Vagina (tissue), 2 donors: Measurements from ENCODE around the gene DUSP8.

Experiments
- CTCF ChIP-seq, 3 experiments: fragments of 450-650 bp in 2 of 3; fragments of 200-600 bp in 1 of 3; sonication (generic) in 1 of 3; IDR thresholded peaks; one replicate each; pipeline ENCODE4 v1.5.1; 2017 to 2019; ENCODE audit warnings: antibody characterized with exemption in 3 of 3, mild to moderate bottlenecking in 2 of 3, moderate library complexity in 2 of 3
- POLR2AphosphoS5 ChIP-seq, 2 donors: sonication (generic); formaldehyde crosslinking; IDR thresholded peaks; one replicate each; pipeline ENCODE4 v1.9.0; 2017; ENCODE audit warnings: antibody characterized with exemption in 2 of 2, mild to moderate bottlenecking in 2 of 2, low read depth in 1 of 2; ENCODE audit not compliant: insufficient read depth in 1 of 2

GRCh38 chr11:1528710-1529109, 43.4 kb downstream of the DUSP8 start:
- TF ChIP-seq CTCF (IDR thresholded peaks at IDR 0.05) (no peak), POLR2AphosphoS5 (IDR thresholded peaks at IDR 0.05; ENCODE audit: insufficient read depth in 1 of 2, low read depth in 1 of 2) (no peak)
